ENCODE results near the gene ATR.
"Not testable (repeated sequence)": the region's sequence is repeated elsewhere in the genome, so short reads cannot be mapped to it uniquely, and the experiment has no call there.

The ATR gene

DNA sequence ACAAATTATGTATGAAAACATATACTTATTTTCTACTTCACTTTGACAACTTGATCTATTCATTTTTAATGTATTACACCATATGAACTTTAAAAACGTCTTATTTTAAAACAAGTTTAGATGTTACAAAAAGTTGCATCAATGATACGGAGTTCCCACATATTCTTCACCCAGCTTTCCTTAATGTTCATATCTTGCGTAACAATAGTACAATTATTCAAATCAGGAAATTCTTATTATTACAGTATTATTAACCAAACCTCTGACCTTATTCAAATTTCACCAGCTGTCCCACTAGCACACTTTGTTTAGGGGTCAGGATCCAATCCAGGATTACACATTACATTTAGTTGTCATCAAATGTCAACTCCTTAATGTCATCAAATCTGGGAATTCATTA is 117.8 kb downstream of the ATR start:
- no peaks in the 10 kb centered on the region for H3K4me1 Mint-ChIP-seq
- H3K4me3 Mint-ChIP-seq: no peak overlapping the region
- no peak for ATAC-seq
- H3K27me3 Mint-ChIP-seq: no peaks in the 10 kb centered on the region
- H3K27ac Mint-ChIP-seq: no peak overlapping the region
- H3K36me3 Mint-ChIP-seq: peaks cover 48% of the 10 kb centered on the region
- no peaks in the 10 kb centered on the region for H3K9me3 Mint-ChIP-seq

DNA sequence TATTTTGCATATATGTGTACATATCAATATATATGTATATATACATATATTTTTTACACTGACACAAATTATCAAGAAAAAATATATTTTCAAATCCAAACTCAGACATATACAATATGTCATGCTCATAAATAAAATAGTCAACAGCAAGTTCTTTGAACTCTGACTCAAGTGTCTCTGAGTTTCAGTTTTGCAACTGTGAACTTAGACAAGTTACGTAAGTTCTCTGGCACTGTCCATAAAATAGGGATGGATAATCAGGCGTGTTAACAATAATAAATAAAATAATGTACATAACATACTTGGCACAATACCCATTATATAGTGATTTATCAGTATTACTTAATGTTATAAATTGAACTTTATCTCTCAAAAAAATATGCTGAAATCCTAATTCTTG is 118.6 kb downstream of the ATR start:
- no peak overlapping the region for H3K27ac Mint-ChIP-seq
- no peaks in the 10 kb centered on the region for H3K9me3 Mint-ChIP-seq
- H3K27me3 Mint-ChIP-seq: no peaks in the 10 kb centered on the region
- no peaks in the 10 kb centered on the region for H3K4me1 Mint-ChIP-seq
- H3K4me3 Mint-ChIP-seq: no peak overlapping the region
- H3K36me3 Mint-ChIP-seq: peaks cover 55% of the 10 kb centered on the region
- no peak for ATAC-seq

DNA sequence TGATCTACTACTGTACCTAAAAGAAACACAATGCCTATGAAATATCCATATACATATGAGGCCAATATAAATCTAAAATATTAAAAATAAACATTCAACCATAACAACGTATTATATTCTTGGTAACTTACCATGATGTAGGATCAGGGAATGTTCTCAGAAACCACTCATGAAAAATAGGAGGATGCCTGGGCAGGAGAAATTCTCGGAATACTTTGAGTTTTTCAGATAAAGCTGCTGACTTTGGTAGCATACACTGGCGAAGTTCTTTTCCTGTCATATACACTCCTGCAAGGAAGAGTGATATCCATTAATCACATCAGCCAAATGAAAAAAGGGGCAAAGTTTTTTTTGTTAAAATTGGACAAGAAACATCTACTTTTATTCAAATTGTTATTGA is 119.4 kb downstream of the ATR start:
- H3K4me1 Mint-ChIP-seq: no peaks in the 10 kb centered on the region
- H3K9me3 Mint-ChIP-seq: no peaks in the 10 kb centered on the region
- peaks cover 55% of the 10 kb centered on the region for H3K36me3 Mint-ChIP-seq
- no peak overlapping the region for H3K4me3 Mint-ChIP-seq
- no peak overlapping the region for H3K27ac Mint-ChIP-seq
- H3K27me3 Mint-ChIP-seq: no peaks in the 10 kb centered on the region
- no peak for ATAC-seq

DNA sequence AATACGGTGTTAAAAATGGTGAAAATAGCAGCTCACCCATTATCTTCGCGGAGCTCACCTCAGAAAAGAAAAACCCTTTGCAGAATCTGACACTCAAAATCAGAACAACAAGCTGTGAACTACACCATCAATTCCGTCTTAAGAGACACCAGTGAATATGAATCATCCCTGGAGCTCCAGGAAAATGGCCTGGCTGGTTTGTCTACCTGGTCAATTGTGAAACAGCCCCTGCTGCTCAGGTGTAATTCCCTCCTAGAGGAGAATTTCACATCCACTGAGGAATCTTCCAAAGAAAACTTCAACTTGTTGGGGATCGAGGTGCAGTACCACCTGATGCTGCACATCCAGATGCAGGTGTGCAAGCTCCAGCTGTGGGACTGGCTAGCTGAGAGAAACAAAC is 127.7 kb downstream of the ATR start:
- Mint-ChIP-seq H3K27ac (no peak overlapping the region), H3K36me3 (peaks cover 42% of the 10 kb centered on the region), H3K4me1 (peaks cover 18% of the 10 kb centered on the region), H3K9me3 (no peaks in the 10 kb centered on the region), H3K4me3 (no peak overlapping the region), H3K27me3 (no peaks in the 10 kb centered on the region)
- no peak for ATAC-seq

DNA sequence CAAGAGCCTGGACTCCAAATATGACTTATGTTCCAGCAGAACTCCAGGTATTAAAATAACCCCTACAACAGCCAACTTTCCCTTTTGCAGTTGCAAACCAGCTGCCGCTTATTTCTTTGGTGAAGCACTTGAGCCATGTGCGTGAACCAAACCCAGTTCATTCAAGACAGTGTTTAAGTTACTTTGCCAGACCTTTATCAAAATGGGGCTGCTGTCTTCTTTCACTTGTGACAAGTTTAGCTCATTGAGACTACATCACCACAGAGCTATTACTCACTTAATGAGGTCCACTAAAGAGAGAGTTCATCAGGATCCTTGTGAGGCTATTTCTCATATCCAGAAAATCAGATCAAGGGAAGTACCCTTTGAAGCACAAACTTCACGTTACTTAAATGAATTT is 128.3 kb downstream of the ATR start:
- H3K36me3 Mint-ChIP-seq: peaks cover 35% of the 10 kb centered on the region
- H3K4me1 Mint-ChIP-seq: peaks cover 25% of the 10 kb centered on the region
- ATAC-seq: no peak
- no peaks in the 10 kb centered on the region for H3K9me3 Mint-ChIP-seq
- H3K4me3 Mint-ChIP-seq: no peak overlapping the region
- no peak overlapping the region for H3K27ac Mint-ChIP-seq
- H3K27me3 Mint-ChIP-seq: no peaks in the 10 kb centered on the region

DNA sequence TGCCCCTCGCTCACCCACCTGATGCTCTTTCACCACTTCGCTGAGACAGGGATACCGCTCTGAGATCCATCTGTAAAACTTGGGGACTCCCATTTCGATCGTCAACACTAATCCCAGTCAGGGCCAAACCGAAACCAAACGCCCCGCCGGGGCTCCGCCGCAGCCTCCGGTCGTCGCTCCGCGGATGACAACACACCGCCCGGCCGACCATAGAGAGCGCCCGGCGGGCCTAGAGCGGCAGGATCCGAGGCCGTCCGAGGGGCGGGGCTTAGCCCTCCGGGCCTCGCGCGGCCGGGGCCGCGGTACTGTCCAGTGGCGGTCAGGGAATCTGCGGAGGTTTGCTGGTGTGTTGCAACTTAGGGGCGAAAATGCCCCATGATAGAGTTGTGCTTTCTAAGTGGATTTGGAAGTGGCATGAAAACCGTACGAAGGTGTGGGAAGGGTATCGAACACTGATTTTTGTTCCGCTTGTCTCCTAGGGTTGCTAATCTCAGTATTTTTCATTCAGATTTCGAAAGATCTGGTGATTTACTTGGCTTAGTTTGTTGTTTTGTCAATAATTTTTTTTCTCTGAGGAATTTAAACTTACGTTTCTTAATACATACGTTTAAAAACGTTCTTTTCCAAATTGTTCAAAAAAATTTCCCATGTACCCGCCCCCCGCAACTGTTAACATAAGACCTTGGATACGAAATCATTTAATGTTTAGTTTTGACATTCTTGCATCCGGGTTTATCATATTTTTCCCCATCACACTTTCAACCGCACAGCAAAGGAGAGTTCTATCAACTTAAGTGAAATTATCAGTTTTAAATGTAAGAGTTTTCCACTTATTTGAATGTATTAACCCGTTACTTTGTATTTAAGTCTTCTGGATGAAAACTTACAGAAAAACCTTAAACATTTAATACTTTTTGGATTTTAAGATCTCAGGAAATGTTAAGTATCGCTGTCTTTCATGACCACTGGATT is 130.4 kb downstream of the ATR start, which contains the start of gene XRN1:
Gene XRN1, minus strand, starts transcription at position 186 of the 972 bp plus-strand sequence. Its CDS starts 93 bp downstream, at position 93.
- Mint-ChIP-seq H3K27ac (peak within 1 kb of the TSS; percentile 99), H3K27me3 (no peaks in the 10 kb centered on the region), H3K9me3 (no peaks in the 10 kb centered on the region), H3K4me1 (peaks cover 42% of the 10 kb centered on the region), H3K4me3 (peak within 1 kb of the TSS; percentile 97), H3K36me3 (peaks cover 16% of the 10 kb centered on the region)
- peak; percentile 99 for ATAC-seq

DNA sequence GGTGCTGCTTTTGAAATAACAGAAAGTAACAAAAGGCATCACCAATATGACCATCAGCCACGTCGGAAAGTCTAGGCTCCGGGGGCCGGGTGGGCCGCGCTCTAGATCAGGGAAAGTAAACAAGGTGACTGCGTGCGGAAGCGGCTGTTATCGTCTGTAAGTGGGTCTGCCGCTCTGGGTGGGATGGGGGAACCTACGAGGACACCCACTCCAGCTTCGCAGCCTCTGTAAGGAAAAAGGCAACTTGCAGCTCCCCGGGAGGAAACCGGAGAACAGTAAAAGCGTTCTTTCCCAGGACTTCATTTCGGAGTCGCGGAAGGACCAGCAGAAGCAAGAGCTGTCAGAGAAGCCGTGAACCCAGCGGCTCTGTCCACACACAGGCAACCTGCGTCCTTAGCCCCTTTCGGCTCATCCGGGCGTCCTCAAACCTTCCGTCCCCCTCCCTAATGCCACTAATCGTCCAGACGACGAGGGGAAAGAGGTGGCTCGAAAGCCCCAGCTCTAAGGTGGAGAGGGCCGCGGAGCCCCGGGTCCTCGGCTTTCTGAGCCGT is 131.2 kb downstream of the ATR start:
- Mint-ChIP-seq H3K4me1 (peaks cover 47% of the 10 kb centered on the region), H3K36me3 (peaks cover 9% of the 10 kb centered on the region), H3K4me3 (peak overlapping the region; percentile 97), H3K27me3 (no peaks in the 10 kb centered on the region), H3K27ac (peak overlapping the region; percentile 99), H3K9me3 (no peaks in the 10 kb centered on the region)
- peak; percentile 56 for ATAC-seq

DNA sequence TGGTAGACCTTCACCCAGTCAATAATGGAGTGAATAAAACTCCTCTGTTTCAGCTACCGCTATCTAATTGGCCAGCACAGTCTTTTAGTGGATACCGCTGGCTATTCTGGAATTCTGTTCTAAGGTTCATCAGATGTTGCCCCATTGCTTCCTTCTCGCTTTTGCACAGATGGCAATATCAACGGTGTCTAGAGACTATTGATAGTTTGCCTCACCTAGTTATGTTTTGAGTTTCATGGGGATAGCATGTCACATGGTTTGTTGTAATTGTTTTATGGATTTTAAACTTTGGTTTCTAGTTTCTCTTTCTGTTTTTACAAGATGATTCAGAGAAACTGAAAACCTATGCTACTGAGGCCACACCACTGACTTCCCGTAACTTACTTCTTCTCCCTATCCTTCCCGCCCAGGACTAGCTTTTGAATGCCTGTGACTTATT is 132.7 kb downstream of the ATR start:
- Mint-ChIP-seq H3K9me3 (no peaks in the 10 kb centered on the region), H3K4me3 (peak overlapping the region; percentile 97), H3K36me3 (no peaks in the 10 kb centered on the region), H3K27me3 (no peaks in the 10 kb centered on the region), H3K27ac (peak overlapping the region; percentile 99), H3K4me1 (peaks cover 54% of the 10 kb centered on the region)
- ATAC-seq: peak; percentile 22

DNA sequence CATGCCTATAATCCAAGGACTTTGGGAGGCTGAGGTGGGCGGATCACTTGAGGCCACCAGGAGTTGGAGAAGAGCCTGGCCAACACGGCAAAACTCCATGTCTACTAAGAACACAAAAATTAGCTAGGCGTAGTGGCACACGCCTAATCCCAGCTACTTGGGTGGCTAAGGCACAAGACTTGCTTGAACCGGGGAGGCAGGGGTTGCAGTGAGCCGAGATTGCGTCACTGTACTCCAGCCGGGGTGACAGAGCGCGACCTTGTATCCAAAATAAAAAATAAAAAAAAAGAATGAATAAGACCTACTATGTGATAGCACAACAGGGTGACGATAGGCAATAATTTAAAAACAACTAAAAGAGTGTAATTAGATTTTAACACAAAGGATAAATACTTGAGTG is 134.2 kb downstream of the ATR start:
- Mint-ChIP-seq H3K27me3 (no peaks in the 10 kb centered on the region), H3K9me3 (no peaks in the 10 kb centered on the region), H3K36me3 (peaks cover under 1% of the 10 kb centered on the region), H3K27ac (no peak overlapping the region), H3K4me1 (peaks cover 58% of the 10 kb centered on the region), H3K4me3 (no peak overlapping the region)
- ATAC-seq: no peak

DNA sequence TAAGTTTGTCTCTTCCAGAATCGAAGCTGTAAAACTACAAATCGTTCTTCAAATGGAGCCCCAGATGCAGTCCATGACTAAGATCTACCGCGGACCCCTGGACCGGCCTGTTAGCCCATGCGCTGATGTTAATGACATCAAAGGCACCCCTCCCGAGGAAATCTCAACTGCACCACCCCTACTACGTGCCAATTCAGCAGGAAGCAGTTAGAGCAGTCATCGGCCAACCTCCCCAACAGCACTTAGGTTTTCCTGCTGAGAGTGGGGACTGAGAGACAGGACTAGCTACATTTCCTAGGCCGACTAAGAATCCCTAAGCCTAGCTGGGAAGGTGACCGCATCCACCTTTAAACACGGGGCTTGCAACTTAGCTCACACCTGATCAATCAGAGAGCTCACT is 135.5 kb downstream of the ATR start:
- H3K36me3 Mint-ChIP-seq, H3K9me3 Mint-ChIP-seq, H3K27me3 Mint-ChIP-seq, H3K4me3 Mint-ChIP-seq, ATAC-seq, H3K27ac Mint-ChIP-seq: not testable (repeated sequence)
- H3K4me1 Mint-ChIP-seq: peaks cover 63% of the 10 kb centered on the region

DNA sequence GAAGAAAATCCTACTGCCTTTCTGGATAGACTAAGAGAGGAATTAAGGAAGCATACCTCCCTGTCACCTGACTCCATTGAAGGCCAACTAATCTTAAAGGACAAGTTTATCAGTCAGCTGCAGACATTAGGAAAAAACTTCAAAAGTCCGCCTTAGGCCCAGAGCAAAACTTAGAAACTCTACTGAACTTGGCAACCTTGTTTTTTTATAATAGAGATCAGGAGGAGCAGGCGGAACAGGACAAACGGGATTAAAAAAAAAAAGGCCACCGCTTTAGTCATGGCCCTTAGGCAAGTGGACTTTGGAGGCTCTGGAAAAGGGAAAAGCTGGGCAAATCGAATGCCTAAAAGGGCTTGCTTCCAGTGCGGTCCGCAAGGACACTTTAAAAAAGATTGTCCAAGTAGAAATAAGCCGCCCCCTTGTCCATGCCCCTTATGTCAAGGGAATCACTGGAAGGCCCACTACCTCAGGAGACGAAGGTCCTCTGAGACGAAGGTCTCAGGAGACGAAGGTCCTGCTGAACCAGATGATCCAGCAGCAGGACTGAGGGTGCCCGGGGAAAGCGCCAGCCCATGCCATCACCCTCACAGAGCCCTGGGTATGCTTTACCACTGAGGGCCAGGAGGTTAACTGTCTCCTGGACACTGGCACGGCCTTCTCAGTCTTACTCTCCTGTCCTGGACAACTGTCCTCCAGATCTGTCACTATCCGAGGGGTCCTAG is 138.9 kb downstream of the ATR start:
- ATAC-seq, H3K9me3 Mint-ChIP-seq, H3K27ac Mint-ChIP-seq, H3K4me3 Mint-ChIP-seq, H3K27me3 Mint-ChIP-seq: not testable (repeated sequence)
- Mint-ChIP-seq H3K4me1 (peaks cover 50% of the 10 kb centered on the region), H3K36me3 (peaks cover 14% of the 10 kb centered on the region)

DNA sequence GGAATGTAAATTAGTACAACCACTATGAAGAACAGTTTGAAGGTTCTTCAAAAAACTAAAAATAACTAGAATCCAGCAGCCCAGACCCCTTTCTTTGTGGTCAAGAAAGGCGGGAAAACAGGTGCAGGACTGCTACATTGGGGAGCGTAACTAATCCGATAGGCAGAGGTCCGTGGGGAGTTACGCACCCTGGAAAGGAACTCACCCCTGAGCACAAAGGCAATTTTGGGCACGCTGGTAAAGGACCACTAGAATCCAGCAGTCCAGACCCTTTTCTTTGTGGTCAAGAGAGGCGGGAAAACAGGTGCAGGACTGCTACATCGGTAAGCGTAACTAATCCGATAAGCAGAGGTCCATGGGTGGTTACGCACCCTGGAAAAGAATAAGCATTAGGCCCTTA is 140.4 kb downstream of the ATR start:
- not testable (repeated sequence) for ATAC-seq, H3K9me3 Mint-ChIP-seq, H3K4me3 Mint-ChIP-seq, H3K27ac Mint-ChIP-seq, H3K27me3 Mint-ChIP-seq
- Mint-ChIP-seq H3K36me3 (peaks cover 19% of the 10 kb centered on the region), H3K4me1 (peaks cover 38% of the 10 kb centered on the region)

DNA sequence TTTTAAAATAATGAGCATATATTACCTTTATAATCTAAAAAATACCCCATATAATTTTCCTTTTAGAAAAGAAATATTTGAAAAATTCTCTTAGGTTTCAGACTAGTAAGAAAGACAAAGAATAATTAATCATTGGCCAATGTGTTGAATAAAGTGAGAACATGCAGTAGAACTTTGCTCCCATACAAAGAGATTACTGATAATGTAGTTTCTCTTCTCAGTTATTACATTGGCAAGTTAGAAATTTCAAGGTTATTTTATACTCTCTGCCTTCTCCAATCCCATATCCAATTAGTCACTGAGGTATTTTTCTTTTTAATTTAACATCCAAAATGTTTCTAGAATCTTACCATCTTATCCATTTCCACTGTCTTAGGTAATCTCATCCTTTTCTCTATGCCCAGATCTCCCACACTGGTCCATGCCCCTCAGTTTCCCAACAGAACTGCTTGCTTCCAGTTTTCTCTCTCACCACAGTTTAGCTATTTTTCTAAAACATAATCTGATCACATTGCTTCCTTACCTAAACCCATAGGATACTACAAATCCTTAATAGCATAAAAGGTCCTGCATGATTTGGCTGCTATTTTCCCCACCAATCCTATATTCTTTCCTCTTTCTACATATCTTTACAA is 141.5 kb downstream of the ATR start:
- Mint-ChIP-seq H3K36me3 (peaks cover 26% of the 10 kb centered on the region), H3K9me3 (no peaks in the 10 kb centered on the region), H3K4me1 (peaks cover 33% of the 10 kb centered on the region), H3K4me3 (no peak overlapping the region), H3K27ac (no peak overlapping the region), H3K27me3 (no peaks in the 10 kb centered on the region)
- no peak for ATAC-seq

DNA sequence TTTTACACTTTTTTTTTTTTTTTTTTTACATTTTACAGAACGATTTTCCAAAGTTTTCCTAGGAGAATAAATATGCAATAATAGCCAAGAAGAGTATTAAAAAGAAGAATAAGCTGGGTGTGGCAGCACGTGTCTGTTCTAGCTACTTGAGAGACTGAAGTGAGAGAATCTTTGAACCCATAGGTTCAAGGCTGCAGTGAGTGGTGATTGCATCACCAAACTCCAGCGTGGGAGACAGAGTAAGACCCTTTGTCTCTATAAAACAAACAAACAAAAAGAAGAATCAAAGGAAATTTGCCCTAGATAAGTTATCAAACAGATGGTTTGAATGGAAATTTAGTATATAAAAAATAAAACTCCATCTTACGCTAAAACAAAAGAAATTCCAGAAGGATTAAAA is 144.0 kb downstream of the ATR start:
- Mint-ChIP-seq H3K9me3 (no peaks in the 10 kb centered on the region), H3K27ac (no peak overlapping the region), H3K4me3 (no peak overlapping the region), H3K27me3 (no peaks in the 10 kb centered on the region), H3K36me3 (peaks cover 42% of the 10 kb centered on the region), H3K4me1 (peaks cover 24% of the 10 kb centered on the region)
- ATAC-seq: no peak

DNA sequence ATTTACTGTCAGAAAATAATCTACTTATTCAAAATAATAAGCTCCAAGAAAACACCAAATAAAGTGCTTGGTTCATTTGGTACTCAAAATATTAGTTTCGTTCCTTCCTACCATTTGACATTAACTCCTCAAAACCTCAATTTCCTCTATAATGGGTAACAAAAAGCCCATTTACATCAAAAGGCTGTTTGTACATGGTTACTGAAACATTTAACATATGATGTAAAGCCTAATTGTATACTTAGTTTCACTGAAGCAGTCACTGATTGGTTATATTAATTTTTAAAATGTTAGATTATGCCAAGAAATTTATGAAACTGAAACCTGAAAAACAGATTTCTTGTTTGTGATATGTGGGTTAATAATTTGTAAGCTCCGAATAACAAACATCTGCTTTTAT is 145.4 kb downstream of the ATR start:
- Mint-ChIP-seq H3K4me3 (no peak overlapping the region), H3K4me1 (peaks cover 13% of the 10 kb centered on the region), H3K27ac (no peak overlapping the region), H3K9me3 (no peaks in the 10 kb centered on the region), H3K27me3 (no peaks in the 10 kb centered on the region), H3K36me3 (peaks cover 51% of the 10 kb centered on the region)
- ATAC-seq: no peak

Measured in stimulated activated memory B cell treated with anti-CD40 and anti-IgM and Interleukin-4, amounts not matched to agents 10 μg/mL and 1 μg/mL and 100 μg/mL, for 72 hours (primary cell).